ENCODE results near the gene HARS1.

GRCh38 chr5:140631831-140632365, 59.3 kb downstream of the HARS1 start:
- TF ChIP-seq CTCF (conservative IDR thresholded peaks at IDR 0.05 in 1 of 2, IDR thresholded peaks at IDR 0.05 in 1 of 2; ENCODE audit: low read depth in 1 of 2, low read length in 2 of 2) (no peak), EZH2 (IDR thresholded peaks at IDR 0.05; ENCODE audit: low read length, missing control alignments) (no peak)

All from fibroblast of lung (primary cell).